Measurements from ENCODE around the gene PIP5K1B. TPM values are rescaled to one million over a fixed set of nuclear protein-coding genes. Genes with fewer than 3 reads are reported as not detected.

Gene PIP5K1B
- total RNA-seq, 1 donor from 2014 or later, result 71.9 TPM

DNA sequence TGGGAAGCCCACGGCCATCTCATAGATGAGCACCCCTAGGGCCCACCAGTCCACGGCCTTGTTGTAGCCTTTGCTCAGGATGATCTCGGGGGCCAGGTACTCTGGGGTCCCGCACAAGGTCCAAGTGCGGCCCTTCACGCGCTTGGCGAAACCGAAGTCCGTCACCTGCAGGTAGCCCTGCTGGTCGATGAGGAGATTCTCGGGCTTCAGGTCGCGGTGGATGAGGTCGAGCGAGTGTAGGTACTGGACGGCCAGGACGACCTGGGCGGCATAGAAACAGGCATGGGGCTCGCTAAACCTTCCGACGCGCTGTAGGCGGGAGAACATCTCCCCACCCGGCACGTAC, 308.3 kb downstream of the PIP5K1B start:
- DNase-seq, result no peak
- H3K4me3 ChIP-seq, result no peak overlapping the region
- H3K36me3 ChIP-seq, result no peaks in the 10 kb centered on the region
- no peaks in the 10 kb centered on the region for H3K9me3 ChIP-seq (replicated peaks)
- TF ChIP-seq, protein P1, sequence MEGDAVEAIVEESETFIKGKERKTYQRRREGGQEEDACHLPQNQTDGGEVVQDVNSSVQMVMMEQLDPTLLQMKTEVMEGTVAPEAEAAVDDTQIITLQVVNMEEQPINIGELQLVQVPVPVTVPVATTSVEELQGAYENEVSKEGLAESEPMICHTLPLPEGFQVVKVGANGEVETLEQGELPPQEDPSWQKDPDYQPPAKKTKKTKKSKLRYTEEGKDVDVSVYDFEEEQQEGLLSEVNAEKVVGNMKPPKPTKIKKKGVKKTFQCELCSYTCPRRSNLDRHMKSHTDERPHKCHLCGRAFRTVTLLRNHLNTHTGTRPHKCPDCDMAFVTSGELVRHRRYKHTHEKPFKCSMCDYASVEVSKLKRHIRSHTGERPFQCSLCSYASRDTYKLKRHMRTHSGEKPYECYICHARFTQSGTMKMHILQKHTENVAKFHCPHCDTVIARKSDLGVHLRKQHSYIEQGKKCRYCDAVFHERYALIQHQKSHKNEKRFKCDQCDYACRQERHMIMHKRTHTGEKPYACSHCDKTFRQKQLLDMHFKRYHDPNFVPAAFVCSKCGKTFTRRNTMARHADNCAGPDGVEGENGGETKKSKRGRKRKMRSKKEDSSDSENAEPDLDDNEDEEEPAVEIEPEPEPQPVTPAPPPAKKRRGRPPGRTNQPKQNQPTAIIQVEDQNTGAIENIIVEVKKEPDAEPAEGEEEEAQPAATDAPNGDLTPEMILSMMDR (IDR thresholded peaks at IDR 0.05; ENCODE audit: borderline replicate concordance), result no peak
- intact Hi-C loops (cut with micrococcal nuclease), result no loop called here
- H3K27ac ChIP-seq (replicated peaks), result no peak overlapping the region
- H3K27me3 ChIP-seq (ENCODE audit: low read depth), result no peaks in the 10 kb centered on the region
- H3K4me1 ChIP-seq, result peaks cover 8% of the 10 kb centered on the region

DNA sequence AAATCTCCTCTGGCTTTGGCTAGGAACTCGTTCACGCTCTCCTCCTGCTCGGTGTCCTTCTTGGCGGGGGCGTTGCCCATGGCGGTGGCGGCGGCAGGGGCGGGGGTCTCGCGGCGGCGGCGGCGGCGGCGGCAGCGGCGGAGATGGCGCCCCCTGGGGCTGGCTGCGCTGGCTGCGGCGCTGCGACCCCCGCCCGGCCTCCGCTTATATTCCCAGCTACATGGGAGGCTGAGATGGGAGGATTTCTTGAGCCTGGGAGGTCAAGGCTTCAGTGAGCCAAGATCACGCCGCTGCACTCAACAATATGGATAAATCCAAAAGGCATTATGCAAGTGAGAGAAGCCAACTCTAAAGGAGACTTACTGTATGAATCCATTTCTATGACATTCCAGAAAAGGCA, 309.0 kb downstream of the PIP5K1B start, which contains the start of gene PRKACG:
TSS of gene PRKACG (minus strand) at position 101 of the 400 bp plus-strand sequence. CDS start at position 80, 21 bp downstream.
- Histone ChIP-seq H3K27ac (replicated peaks) (no peak within 1 kb of the TSS), H3K4me1 (peaks cover 8% of the 10 kb centered on the region), H3K9me3 (replicated peaks) (no peaks in the 10 kb centered on the region), H3K27me3 (ENCODE audit: low read depth) (no peaks in the 10 kb centered on the region), H3K36me3 (no peaks in the 10 kb centered on the region), H3K4me3 (no peak within 1 kb of the TSS)
- intact Hi-C loops (cut with micrococcal nuclease), result no loop called here
- DNase-seq, result no peak
- TF ChIP-seq, protein P1 (IDR thresholded peaks at IDR 0.05; ENCODE audit: borderline replicate concordance), result no peak

DNA sequence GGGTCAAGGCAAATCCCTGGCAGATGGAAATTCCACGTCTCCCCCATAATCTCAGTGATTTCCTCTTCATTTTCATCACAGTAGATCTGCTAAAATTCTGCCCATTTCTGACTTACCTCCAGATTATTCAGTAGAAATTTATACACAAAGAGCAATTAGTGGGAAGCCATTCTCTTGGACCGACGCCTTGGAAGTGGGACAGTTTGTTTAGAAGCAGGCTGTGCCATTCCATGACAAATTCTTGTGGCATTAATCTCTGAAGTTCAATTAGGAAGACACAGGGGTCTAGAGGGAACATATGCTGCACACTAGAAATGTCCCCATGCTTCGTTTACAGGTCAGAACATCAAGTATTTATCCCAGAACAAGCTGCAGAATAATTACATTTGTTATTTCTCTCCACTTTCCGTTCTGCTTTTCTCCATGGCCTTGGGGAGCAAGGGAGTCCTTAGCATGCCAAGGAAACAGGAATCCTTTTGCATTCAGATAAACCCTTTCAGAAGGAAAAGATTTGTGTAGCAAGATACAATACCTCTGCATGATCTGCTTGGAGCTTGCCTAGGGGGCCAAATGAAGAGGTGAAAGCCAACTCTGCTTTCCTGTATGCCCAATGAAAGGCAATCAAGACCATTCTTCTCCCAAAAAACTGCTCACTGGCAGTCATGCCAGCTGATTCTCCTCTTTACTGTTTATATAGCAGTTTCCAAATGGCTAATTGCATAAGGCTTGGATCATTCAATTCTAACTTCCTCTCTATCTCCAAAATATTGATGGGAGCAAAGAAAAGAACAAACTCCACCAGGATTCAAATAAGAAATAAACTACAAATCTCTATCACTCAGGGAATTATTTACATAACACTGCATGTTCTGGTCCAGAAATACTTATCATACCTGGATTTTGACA, 311.4 kb downstream of the PIP5K1B start:
- no peak overlapping the region for H3K4me3 ChIP-seq
- H3K9me3 ChIP-seq (replicated peaks), result no peaks in the 10 kb centered on the region
- TF ChIP-seq, protein P1 (IDR thresholded peaks at IDR 0.05; ENCODE audit: borderline replicate concordance), result no peak
- no peak for DNase-seq
- no peaks in the 10 kb centered on the region for H3K27me3 ChIP-seq (ENCODE audit: low read depth)
- no peak overlapping the region for H3K27ac ChIP-seq (replicated peaks)
- intact Hi-C loops (cut with micrococcal nuclease), result no loop called here
- H3K4me1 ChIP-seq, result peaks cover 8% of the 10 kb centered on the region
- H3K36me3 ChIP-seq, result no peaks in the 10 kb centered on the region

DNA sequence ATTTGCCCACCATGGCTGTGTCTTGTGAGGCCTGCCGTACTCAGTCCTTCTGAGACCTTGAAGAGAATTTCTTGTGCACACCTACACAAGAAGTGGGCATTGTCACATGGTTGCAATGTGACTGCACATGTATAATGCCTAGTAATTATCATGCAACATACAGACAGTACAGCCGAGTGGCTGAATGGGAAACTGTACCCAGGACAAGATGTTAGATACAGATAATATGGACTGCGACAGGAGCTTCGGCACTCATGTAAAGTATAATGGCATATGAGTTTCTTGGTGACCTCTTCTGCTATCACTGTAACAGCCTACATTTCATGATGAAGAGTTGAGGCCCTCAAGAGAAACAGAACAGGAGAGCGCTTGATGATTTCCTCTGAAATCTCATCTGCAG, 313.7 kb downstream of the PIP5K1B start:
- H3K27ac ChIP-seq (replicated peaks), result no peak overlapping the region
- H3K4me3 ChIP-seq, result no peak overlapping the region
- intact Hi-C loops (cut with micrococcal nuclease), result no loop called here
- peaks cover 8% of the 10 kb centered on the region for H3K4me1 ChIP-seq
- no peaks in the 10 kb centered on the region for H3K36me3 ChIP-seq
- H3K27me3 ChIP-seq (ENCODE audit: low read depth), result no peaks in the 10 kb centered on the region
- TF ChIP-seq, protein P1 (IDR thresholded peaks at IDR 0.05; ENCODE audit: borderline replicate concordance), result no peak
- no peaks in the 10 kb centered on the region for H3K9me3 ChIP-seq (replicated peaks)
- DNase-seq, result no peak

DNA sequence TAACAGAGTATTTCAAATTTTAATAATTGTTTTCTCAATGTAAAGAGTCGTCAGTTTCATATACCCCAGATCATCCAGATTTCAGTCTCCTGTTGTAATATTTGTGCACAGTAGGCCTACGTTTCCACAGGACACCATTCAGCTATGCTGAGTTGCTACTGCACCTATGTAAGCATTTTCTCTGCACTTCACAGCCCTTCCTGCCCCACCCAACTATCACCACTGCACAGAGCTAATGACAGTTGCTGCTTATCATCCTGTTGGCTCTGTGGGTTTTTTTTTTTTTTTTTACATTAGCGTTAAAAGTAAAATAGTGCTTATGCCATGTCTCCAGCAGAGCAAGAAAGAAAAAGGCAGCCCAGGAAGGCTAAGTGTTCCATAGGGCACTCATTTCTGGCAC, 314.8 kb downstream of the PIP5K1B start:
- Histone ChIP-seq H3K4me1 (peaks cover 8% of the 10 kb centered on the region), H3K27me3 (ENCODE audit: low read depth) (no peaks in the 10 kb centered on the region), H3K9me3 (replicated peaks) (no peaks in the 10 kb centered on the region), H3K36me3 (no peaks in the 10 kb centered on the region), H3K27ac (replicated peaks) (no peak overlapping the region), H3K4me3 (no peak overlapping the region)
- intact Hi-C loops (cut with micrococcal nuclease), result no loop called here
- TF ChIP-seq, protein P1 (IDR thresholded peaks at IDR 0.05; ENCODE audit: borderline replicate concordance), result no peak
- DNase-seq, result no peak

All from left ventricle myocardium inferior (tissue), 1 donor.